Large intestine (tissue), 1 donor: ENCODE data around the gene KRTAP5-8. TPM values are rescaled to one million over a fixed set of nuclear protein-coding genes. Genes with fewer than 3 reads are reported as not detected.

Experiments used
- polyA plus RNA-seq: library from polyadenylated mRNA; unstranded; fragments of 120-200 nt; gene quantifications from one replicate; pipeline ENCODE4 v1.2.1, GENCODE V29; 2013

Gene KRTAP5-8
- polyA plus RNA-seq, 1 donor, result 0.09 TPM

Other genes with a start within 250 kb of the KRTAP5-8 start
- 29.4 TPM for gene DHCR7, start 89.6 kb upstream of the KRTAP5-8 start, polyA plus RNA-seq
- gene NADSYN1, start 84.8 kb upstream of the KRTAP5-8 start, polyA plus RNA-seq, result 85.4 TPM
- 0.16 TPM for gene KRTAP5-7, start 10.8 kb upstream of the KRTAP5-8 start, polyA plus RNA-seq
- gene KRTAP5-9, start 10.4 kb downstream of the KRTAP5-8 start, polyA plus RNA-seq, result 0.45 TPM
- gene KRTAP5-10, start 27.5 kb downstream of the KRTAP5-8 start, polyA plus RNA-seq, result 0.19 TPM
- gene KRTAP5-11, start 44.9 kb downstream of the KRTAP5-8 start, polyA plus RNA-seq, result 0.19 TPM